Heart left ventricle (tissue), 16 donors: ENCODE results near the gene RGS5. TPM values are rescaled to one million over a fixed set of nuclear protein-coding genes. Genes with fewer than 3 reads are reported as not detected.

Experiments
- ATAC-seq, 4 donors: fragments of 200-7000 bp; cut with Tn5 transposase; one replicate each; pipeline ENCODE4 v1.9.1; 2020 to 2022; ENCODE audit warnings: moderate library complexity in 4 of 4, mild to moderate bottlenecking in 3 of 4, moderate number of reproducible peaks in 1 of 4
- DNase-seq, 5 donors: peaks; one replicate each; pipeline ENCODE4 v3.0.0-alpha.2; 2020
- H3K27ac ChIP-seq, 12 donors: fragments of 200-600 bp; sonication (generic) in 4 of 12; one replicate each; pipeline versions ENCODE4 v1.5.0 to v1.8.0; 2016 to 2022; ENCODE audit warnings: mild to moderate bottlenecking in 2 of 12
- H3K27me3 ChIP-seq, 9 donors: fragments of 200-600 bp; sonication (generic) in 2 of 9; one replicate each; pipeline versions ENCODE4 v1.5.1 to v1.8.0; 2016 to 2022; ENCODE audit warnings: mild to moderate bottlenecking in 3 of 9
- H3K36me3 ChIP-seq, 9 donors: fragments of 200-600 bp; sonication (generic) in 2 of 9; one replicate each; pipeline versions ENCODE4 v1.5.0 to v1.8.0; 2018 to 2022; ENCODE audit warnings: mild to moderate bottlenecking in 2 of 9
- H3K4me1 ChIP-seq, 12 donors: fragments of 200-600 bp; sonication (generic) in 4 of 12; one replicate each; pipeline versions ENCODE4 v1.5.0 to v1.8.0; 2016 to 2022; ENCODE audit warnings: mild to moderate bottlenecking in 3 of 12
- H3K4me3 ChIP-seq, 12 donors: fragments of 200-600 bp; sonication (generic) in 4 of 12; one replicate each; pipeline versions ENCODE4 v1.5.0 to v1.8.0; 2017 to 2022; ENCODE audit warnings: mild to moderate bottlenecking in 9 of 12, moderate library complexity in 4 of 12
- H3K9me3 ChIP-seq, 12 donors: fragments of 200-600 bp; sonication (generic) in 4 of 12; one replicate each; pipeline versions ENCODE4 v1.5.0 to v1.8.0; 2016 to 2022; ENCODE audit warnings: mild to moderate bottlenecking in 1 of 12
- POLR2A ChIP-seq, 2 donors: fragments of 450-650 bp; IDR thresholded peaks; one replicate each; pipeline ENCODE4 v1.6.1; 2017; ENCODE audit warnings: antibody characterized with exemption in 2 of 2, mild to moderate bottlenecking in 2 of 2, moderate library complexity in 2 of 2
- WGBS, 4 donors: extraction: QIAGEN DNeasy Blood & Tissue Kit in 2 of 4; methylation state at CpG; one replicate each; pipeline versions ENCODE4 v1.1.5 to v1.1.7; 2013 to 2018; 5-methylcytosine and 5-hydroxymethylcytosine counted together
- intact Hi-C, 10 donors: fragments of 100-400 bp; cut with DNase I; formaldehyde crosslinking; loops; one replicate each; pipeline versions ENCODE4 v1.11.1 to v1.14.2; 2022
- polyA plus RNA-seq, 2 donors: library from polyadenylated mRNA; stranded (reverse); fragments of 200-250 nt; gene quantifications; one replicate each; pipeline ENCODE4 v1.2.3, GENCODE V29; 2013
- total RNA-seq, 9 donors: library from RNA; depleted of rRNA in 2 of 9; stranded (reverse); fragments of >200 nt in 2 of 9; fragmentation: NEBNext Ultra II Directional in 3 of 9; extraction: Animal tissue kit (Norgen Biotek cat#: 25700) in 3 of 9; gene quantifications; one replicate each; pipeline versions ENCODE4 v1.1.0 to v1.2.4, GENCODE V29; 2016 to 2023
- TF ChIP-seq, protein P1 (sequence below), 12 donors: fragments of 200-600 bp; sonication (generic) in 4 of 12; IDR thresholded peaks; one replicate each; pipeline versions ENCODE4 v1.5.0 to v1.8.0; 2018 to 2022; ENCODE audit warnings: antibody characterized with exemption in 12 of 12, mild to moderate bottlenecking in 5 of 12
- donor health status: ischemic (EF 13 %, LVEDD 7.1; RV severe dilation, severe dysfunction).
- donor health status: healthy with polysubstance abuse.
- donor health status: DM: no; HTN: yes; CAD: no.
- donor health status: DM: no; HTN: no; CAD: no.
- donor health status: ischemic (EF 25% LVEDD 6.9; RV normal size, moderate dysfunction).
- donor health status: ischemic (EF 25% LVEDD 5.7; RV mildly dilated, moderate dysfunction).
- donor health status: healthy.
- donor health status: DM: yes; HTN: yes; CAD: no.
- donor health status: ischemic (EF 35%, LVEDD 5.7; RV mildly dilated, moderate dysfunction).
- donor health status: nonischemic (EF 11% LVEDD 7.7; RV severe dilation, severe dysfunction).
- donor health status: DM: yes; HTN: yes; CAD: no.
- donor health status: PGD.
- donor health status: ischemic (EF 29% LVEDD 5.4; RV normal size, mild dysfunction).
- donor health status: nonischemic (EF 23%, LVEDD 6.1; RV moderate dilation, normal function).

Gene RGS5
- total and polyA plus RNA-seq, 11 donors = 63.3 to 439 (median 199) TPM

DNA sequence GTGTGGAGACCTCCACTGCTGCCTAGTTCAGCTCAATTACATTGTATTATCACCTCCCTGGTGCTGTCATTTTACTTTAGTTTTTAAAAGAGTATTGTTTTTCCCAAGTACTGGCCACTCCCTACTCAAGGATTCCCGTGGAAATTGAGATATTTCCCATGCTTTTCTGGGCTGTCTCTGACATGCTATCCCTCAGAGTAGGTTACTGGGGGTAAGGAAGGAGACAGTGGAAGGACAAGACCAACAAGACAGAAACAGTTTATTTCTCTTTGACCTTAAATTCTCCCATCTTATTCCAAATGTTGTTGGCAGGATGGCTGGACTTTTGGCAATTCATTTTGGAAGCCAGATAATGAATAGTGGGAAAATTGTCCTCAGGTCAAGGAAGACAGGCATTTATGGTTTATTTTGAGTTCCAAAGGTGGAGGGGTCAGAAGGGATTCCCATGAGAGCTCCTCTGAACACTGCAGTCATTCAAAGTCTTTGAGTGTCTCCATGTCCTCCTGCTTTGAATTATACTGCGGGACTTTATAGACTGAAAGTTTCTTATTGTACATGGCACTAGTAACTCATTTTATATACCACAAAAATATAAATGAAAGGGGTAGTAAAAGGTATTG, 20.3 kb downstream of the RGS5 start:
- Histone ChIP-seq H3K4me3 (no peak overlapping the region), H3K9me3 (no peaks in the 10 kb centered on the region), H3K27me3 (no peaks in the 10 kb centered on the region), H3K36me3 (no peaks in the 10 kb centered on the region), H3K4me1 (peaks cover 0 to 21% (median 0%) of the 10 kb centered on the region in 12 donors), H3K27ac (peak overlapping the region in 6 of 12 donors; percentile 2 to 80 (median 44))
- ATAC-seq (peak in 3 of 4 donors; percentile 42 to 71 (median 58)), DNase-seq (peak in 3 of 5 donors; percentile 31 to 41 (median 39))
- intact Hi-C loops = loop anchor here in 1 of 10 donors (10.0 kb wide), 1 partner anchor 112 kb away; no protein-coding TSS in a partner anchor
- no peak for TF ChIP-seq POLR2A (IDR thresholded peaks at IDR 0.05)
- TF ChIP-seq, protein P1, sequence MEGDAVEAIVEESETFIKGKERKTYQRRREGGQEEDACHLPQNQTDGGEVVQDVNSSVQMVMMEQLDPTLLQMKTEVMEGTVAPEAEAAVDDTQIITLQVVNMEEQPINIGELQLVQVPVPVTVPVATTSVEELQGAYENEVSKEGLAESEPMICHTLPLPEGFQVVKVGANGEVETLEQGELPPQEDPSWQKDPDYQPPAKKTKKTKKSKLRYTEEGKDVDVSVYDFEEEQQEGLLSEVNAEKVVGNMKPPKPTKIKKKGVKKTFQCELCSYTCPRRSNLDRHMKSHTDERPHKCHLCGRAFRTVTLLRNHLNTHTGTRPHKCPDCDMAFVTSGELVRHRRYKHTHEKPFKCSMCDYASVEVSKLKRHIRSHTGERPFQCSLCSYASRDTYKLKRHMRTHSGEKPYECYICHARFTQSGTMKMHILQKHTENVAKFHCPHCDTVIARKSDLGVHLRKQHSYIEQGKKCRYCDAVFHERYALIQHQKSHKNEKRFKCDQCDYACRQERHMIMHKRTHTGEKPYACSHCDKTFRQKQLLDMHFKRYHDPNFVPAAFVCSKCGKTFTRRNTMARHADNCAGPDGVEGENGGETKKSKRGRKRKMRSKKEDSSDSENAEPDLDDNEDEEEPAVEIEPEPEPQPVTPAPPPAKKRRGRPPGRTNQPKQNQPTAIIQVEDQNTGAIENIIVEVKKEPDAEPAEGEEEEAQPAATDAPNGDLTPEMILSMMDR (IDR thresholded peaks at IDR 0.05) = no peak
- 45 to 79% (median 67%) methylated on average over 2 of the region's 2 CpGs for WGBS, 4 donors

DNA sequence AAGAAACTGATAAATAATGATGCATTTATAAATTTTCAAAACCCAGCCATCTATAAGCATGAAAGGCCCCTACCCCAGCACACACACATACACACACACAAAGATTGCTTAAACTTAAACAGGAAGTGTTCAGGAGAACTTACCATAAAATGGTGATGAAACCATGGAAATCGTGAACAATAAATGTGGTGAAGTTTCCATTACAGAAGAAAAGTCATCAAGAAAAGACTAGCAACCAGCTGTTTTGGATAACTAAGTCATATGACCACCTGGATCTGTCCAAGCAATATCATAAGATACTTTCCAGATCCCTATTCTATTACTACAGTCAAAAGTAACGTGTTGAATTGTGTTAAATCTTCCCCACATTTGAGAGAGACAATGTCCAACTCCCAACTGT, 24.1 kb downstream of the RGS5 start:
- Histone ChIP-seq H3K27me3 (no peaks in the 10 kb centered on the region), H3K4me1 (peaks cover 0 to 23% (median under 1%) of the 10 kb centered on the region in 12 donors), H3K4me3 (no peak overlapping the region), H3K9me3 (no peaks in the 10 kb centered on the region), H3K27ac (peak overlapping the region in 5 of 12 donors; percentile 28 to 47 (median 45)), H3K36me3 (no peaks in the 10 kb centered on the region)
- WGBS, 4 donors = 57 to 66% (median 64%) methylated on average over 2 of the region's 2 CpGs
- no peak for TF ChIP-seq POLR2A (IDR thresholded peaks at IDR 0.05)
- TF ChIP-seq, protein P1 (IDR thresholded peaks at IDR 0.05) = no peak
- intact Hi-C loops = loop anchor here in 8 of 10 donors (5.0 to 10.0 kb wide), 8 partner anchors 104 to 326 kb away; no protein-coding TSS in a partner anchor
- ATAC-seq (no peak), DNase-seq (no peak)

DNA sequence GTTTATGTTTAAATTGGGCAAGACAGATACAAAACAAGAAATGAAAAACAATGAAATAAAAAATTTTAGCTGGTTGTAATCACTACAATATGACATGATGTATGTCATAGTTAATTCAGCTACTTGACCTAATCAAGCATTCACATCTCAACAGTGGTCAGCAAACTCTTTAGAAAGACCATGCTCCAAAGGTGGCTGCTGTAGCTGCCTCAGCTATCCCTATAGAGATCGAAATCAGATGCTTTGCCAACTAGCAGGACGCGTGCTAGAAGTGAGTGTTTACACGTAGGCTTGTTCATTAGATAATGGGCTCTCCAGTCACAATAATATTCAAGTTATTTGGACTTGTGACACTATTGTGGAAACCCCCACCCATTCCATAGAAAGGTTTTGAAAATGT, 25.9 kb downstream of the RGS5 start:
- no peak overlapping the region for H3K4me3 ChIP-seq
- ATAC-seq (no peak), DNase-seq (no peak)
- WGBS, 4 donors = 78 to 91% (median 88%) methylated on average over 4 of the region's 4 CpGs
- H3K4me1 ChIP-seq = peaks cover 0 to 27% (median 6%) of the 10 kb centered on the region in 12 donors
- no peaks in the 10 kb centered on the region for H3K27me3 ChIP-seq
- H3K9me3 ChIP-seq = no peaks in the 10 kb centered on the region
- intact Hi-C loops = loop anchor here in 8 of 10 donors (5.0 to 10.0 kb wide), 8 partner anchors 102 to 324 kb away; no protein-coding TSS in a partner anchor
- no peak for TF ChIP-seq POLR2A (IDR thresholded peaks at IDR 0.05)
- TF ChIP-seq, protein P1 (IDR thresholded peaks at IDR 0.05) = no peak
- peak overlapping the region in 1 of 12 donors; percentile 47 for H3K27ac ChIP-seq
- H3K36me3 ChIP-seq = no peaks in the 10 kb centered on the region
